ENCODE results near the gene CCDC159.

DNA sequence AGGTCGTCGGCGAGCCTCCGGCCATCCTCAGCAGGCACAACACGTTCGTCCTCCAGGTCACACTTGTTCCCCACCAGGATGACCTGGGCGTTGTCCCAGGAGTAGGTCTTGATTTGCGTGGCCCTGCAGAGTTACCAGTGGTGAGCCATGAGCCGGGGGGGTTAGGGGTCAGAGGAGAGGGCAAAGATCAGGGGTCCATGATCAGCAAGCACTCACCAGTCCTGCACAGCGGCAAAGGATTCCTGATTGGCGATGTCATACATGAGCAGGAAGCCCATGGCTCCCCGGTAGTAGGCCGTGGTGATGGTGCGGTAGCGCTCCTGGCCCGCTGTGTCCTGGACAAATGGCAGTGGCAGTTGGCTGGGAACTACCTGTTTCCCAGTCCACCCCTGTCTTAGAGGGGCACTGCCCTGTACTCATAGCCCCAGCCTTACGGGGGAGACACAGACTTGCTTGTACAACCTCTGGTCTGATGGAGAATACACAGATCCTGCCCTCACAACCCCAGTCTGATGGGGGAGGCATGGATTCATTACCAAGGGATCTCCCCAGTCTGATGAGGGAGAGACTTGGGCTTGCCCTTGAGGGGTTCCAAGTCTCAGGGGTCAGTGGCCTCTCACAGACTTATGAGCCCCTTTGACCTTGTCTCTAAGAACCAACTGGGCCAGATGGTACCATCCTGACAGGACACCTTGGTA lies 10.7 kb upstream of the CCDC159 start:
- TF ChIP-seq, protein P1, sequence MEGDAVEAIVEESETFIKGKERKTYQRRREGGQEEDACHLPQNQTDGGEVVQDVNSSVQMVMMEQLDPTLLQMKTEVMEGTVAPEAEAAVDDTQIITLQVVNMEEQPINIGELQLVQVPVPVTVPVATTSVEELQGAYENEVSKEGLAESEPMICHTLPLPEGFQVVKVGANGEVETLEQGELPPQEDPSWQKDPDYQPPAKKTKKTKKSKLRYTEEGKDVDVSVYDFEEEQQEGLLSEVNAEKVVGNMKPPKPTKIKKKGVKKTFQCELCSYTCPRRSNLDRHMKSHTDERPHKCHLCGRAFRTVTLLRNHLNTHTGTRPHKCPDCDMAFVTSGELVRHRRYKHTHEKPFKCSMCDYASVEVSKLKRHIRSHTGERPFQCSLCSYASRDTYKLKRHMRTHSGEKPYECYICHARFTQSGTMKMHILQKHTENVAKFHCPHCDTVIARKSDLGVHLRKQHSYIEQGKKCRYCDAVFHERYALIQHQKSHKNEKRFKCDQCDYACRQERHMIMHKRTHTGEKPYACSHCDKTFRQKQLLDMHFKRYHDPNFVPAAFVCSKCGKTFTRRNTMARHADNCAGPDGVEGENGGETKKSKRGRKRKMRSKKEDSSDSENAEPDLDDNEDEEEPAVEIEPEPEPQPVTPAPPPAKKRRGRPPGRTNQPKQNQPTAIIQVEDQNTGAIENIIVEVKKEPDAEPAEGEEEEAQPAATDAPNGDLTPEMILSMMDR (IDR thresholded peaks at IDR 0.05): no peak
- no peak for TF ChIP-seq POLR2A (IDR thresholded peaks at IDR 0.05)
